Measurements from ENCODE around the gene MYL12B. TPM values are rescaled to one million over a fixed set of nuclear protein-coding genes. Genes with fewer than 3 reads are reported as not detected.

The MYL12B gene
- total RNA-seq, 4 donors from 2014 or later, result 78.2 to 558 (median 337) TPM

GRCh38 chr18:3230401-3231334, 31.3 kb upstream of the MYL12B start:
- in situ Hi-C loops (cut with MboI; ENCODE audit: low pct_ligation_motif_present in 1 of 4, low pct_unique_long_range_greater_than_20kb in 1 of 4, low sequenced_read_pairs in 3 of 4), result loop anchor here in 3 of 4 donors (10.0 to 25.0 kb wide), 4 partner anchors 76 to 468 kb away; no protein-coding TSS in a partner anchor
- TF ChIP-seq POLR2AphosphoS5 (IDR thresholded peaks at IDR 0.05) (no peak), POLR2A (IDR thresholded peaks at IDR 0.05) (no peak), EP300 (IDR thresholded peaks at IDR 0.05; ENCODE audit: low read depth) (no peak), CTCF (IDR thresholded peaks at IDR 0.05) (no peak)
- Histone ChIP-seq H3K4me3 (no peak overlapping the region), H3K4me1 (peaks cover 0 to 17% (median 0%) of the 10 kb centered on the region in 4 donors), H3K36me3 (no peaks in the 10 kb centered on the region), H3K27me3 (no peaks in the 10 kb centered on the region), H3K27ac (no peak overlapping the region), H3K9me3 (no peaks in the 10 kb centered on the region)
- DNase-seq, result peak; percentile 52
- WGBS, 2 donors (ENCODE audit: low coverage in 1 of 2), result 76 to 84% methylated on average over 5 to 9 of the region's 9 CpGs
- intact Hi-C loops (cut with DNase I; ENCODE audit: low total_unique reads), result no loop called here

GRCh38 chr18:3233004-3233403, 28.9 kb upstream of the MYL12B start:
- no peak for DNase-seq
- Histone ChIP-seq H3K4me1 (peaks cover 0 to 17% (median 0%) of the 10 kb centered on the region in 4 donors), H3K27ac (no peak overlapping the region), H3K36me3 (no peaks in the 10 kb centered on the region), H3K9me3 (no peaks in the 10 kb centered on the region), H3K27me3 (no peaks in the 10 kb centered on the region), H3K4me3 (no peak overlapping the region)
- in situ Hi-C loops (cut with MboI; ENCODE audit: low pct_ligation_motif_present in 1 of 4, low pct_unique_long_range_greater_than_20kb in 1 of 4, low sequenced_read_pairs in 3 of 4) (loop anchor here in 3 of 4 donors (10.0 to 25.0 kb wide), 4 partner anchors 78 to 471 kb away; no protein-coding TSS in a partner anchor), intact Hi-C loops (cut with DNase I; ENCODE audit: low total_unique reads) (no loop called here)
- 82 to 100% methylated on average over 1 of the region's 1 CpG for WGBS, 2 donors (ENCODE audit: low coverage in 1 of 2)
- no peak for TF ChIP-seq POLR2A (IDR thresholded peaks at IDR 0.05)
- no peak for TF ChIP-seq POLR2AphosphoS5 (IDR thresholded peaks at IDR 0.05)
- no peak for TF ChIP-seq CTCF (IDR thresholded peaks at IDR 0.05)
- no peak for TF ChIP-seq EP300 (IDR thresholded peaks at IDR 0.05; ENCODE audit: low read depth)

DNA sequence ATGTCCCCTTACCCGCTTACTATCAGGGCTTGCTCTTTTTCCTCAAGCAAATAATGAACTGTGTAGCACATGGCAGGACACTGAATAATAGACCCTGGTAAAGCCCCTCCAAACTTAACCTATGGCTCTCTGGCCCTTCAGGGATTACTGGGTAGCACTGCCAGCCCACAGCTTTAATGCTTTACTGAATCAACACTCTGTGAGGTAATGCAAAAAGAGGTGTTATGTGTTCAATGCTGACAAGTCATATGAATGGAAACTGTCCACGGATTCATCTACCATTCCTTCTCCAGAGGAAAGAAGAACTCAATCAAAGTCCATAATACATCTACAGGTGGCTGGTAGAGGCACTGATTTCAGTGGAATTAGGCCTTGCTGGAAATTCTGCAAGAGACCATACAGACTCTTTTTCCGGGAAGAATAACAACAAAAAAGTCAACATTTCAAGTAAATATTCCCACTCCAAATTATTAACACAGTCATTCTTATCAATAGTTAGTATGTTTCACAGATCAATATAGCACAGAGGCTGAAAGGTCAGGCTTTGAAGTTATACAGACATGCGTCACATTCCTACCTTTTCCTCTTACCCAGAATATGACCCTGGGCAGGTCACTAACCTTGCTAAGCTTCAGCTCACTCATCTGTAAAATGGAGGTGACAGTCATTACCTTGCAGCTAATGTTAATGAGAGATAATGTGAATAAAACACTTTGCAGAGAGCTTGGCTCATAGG, 28.3 kb upstream of the MYL12B start:
- intact Hi-C loops (cut with DNase I; ENCODE audit: low total_unique reads) (no loop called here), in situ Hi-C loops (cut with MboI; ENCODE audit: low pct_ligation_motif_present in 1 of 4, low pct_unique_long_range_greater_than_20kb in 1 of 4, low sequenced_read_pairs in 3 of 4) (loop anchor here in 3 of 4 donors (10.0 to 25.0 kb wide), 4 partner anchors 79 to 471 kb away; no protein-coding TSS in a partner anchor)
- H3K9me3 ChIP-seq, result no peaks in the 10 kb centered on the region
- no peak overlapping the region for H3K4me3 ChIP-seq
- DNase-seq, result no peak
- no peak overlapping the region for H3K27ac ChIP-seq
- no peaks in the 10 kb centered on the region for H3K36me3 ChIP-seq
- TF ChIP-seq POLR2A (IDR thresholded peaks at IDR 0.05), result no peak
- no peak for TF ChIP-seq POLR2AphosphoS5 (IDR thresholded peaks at IDR 0.05)
- TF ChIP-seq CTCF (IDR thresholded peaks at IDR 0.05), result no peak
- no peak for TF ChIP-seq EP300 (IDR thresholded peaks at IDR 0.05; ENCODE audit: low read depth)
- H3K4me1 ChIP-seq, result peaks cover 0 to 17% (median 0%) of the 10 kb centered on the region in 4 donors
- 67 to 74% methylated on average over 3 to 4 of the region's 4 CpGs for WGBS, 2 donors (ENCODE audit: low coverage in 1 of 2)
- no peaks in the 10 kb centered on the region for H3K27me3 ChIP-seq

GRCh38 chr18:3234457-3234856, 27.5 kb upstream of the MYL12B start:
- DNase-seq, result no peak
- Histone ChIP-seq H3K4me3 (no peak overlapping the region), H3K9me3 (no peaks in the 10 kb centered on the region), H3K36me3 (no peaks in the 10 kb centered on the region), H3K27ac (no peak overlapping the region), H3K27me3 (no peaks in the 10 kb centered on the region), H3K4me1 (peaks cover 0 to 17% (median 0%) of the 10 kb centered on the region in 4 donors)
- no peak for TF ChIP-seq CTCF (IDR thresholded peaks at IDR 0.05)
- TF ChIP-seq EP300 (IDR thresholded peaks at IDR 0.05; ENCODE audit: low read depth), result no peak
- no peak for TF ChIP-seq POLR2AphosphoS5 (IDR thresholded peaks at IDR 0.05)
- TF ChIP-seq POLR2A (IDR thresholded peaks at IDR 0.05), result no peak
- WGBS, 2 donors (ENCODE audit: low coverage in 1 of 2), result 37 to 49% methylated on average over 5 of the region's 5 CpGs
- in situ Hi-C loops (cut with MboI; ENCODE audit: low pct_ligation_motif_present in 1 of 4, low pct_unique_long_range_greater_than_20kb in 1 of 4, low sequenced_read_pairs in 3 of 4), result loop anchor here in 3 of 4 donors (10.0 to 25.0 kb wide), 4 partner anchors 80 to 472 kb away; no protein-coding TSS in a partner anchor
- intact Hi-C loops (cut with DNase I; ENCODE audit: low total_unique reads), result no loop called here

Measured in transverse colon (tissue), 4 donors.